Measurements from ENCODE around the gene LMBR1L. TPM values are rescaled to one million over a fixed set of nuclear protein-coding genes. Genes with fewer than 3 reads are reported as not detected.
A peak's percentile ranks its signal among the peaks of the same experiment; 100 is the strongest.

Gene LMBR1L
- total RNA-seq, 4 donors from 2014 or later: 17.6 to 77.5 (median 37.5) TPM

- peaks cover 0 to 58% (median 41%) of the 10 kb centered on the region in 3 donors for H3K4me1 ChIP-seq
- peak; percentile 27 for ATAC-seq
- peak within 1 kb of the TSS in 3 of 4 donors; percentile 14 to 67 (median 26) for H3K27ac ChIP-seq
- H3K36me3 ChIP-seq: peaks cover 0 to 37% of the 10 kb centered on the region in 2 donors
- TF ChIP-seq, protein P1, sequence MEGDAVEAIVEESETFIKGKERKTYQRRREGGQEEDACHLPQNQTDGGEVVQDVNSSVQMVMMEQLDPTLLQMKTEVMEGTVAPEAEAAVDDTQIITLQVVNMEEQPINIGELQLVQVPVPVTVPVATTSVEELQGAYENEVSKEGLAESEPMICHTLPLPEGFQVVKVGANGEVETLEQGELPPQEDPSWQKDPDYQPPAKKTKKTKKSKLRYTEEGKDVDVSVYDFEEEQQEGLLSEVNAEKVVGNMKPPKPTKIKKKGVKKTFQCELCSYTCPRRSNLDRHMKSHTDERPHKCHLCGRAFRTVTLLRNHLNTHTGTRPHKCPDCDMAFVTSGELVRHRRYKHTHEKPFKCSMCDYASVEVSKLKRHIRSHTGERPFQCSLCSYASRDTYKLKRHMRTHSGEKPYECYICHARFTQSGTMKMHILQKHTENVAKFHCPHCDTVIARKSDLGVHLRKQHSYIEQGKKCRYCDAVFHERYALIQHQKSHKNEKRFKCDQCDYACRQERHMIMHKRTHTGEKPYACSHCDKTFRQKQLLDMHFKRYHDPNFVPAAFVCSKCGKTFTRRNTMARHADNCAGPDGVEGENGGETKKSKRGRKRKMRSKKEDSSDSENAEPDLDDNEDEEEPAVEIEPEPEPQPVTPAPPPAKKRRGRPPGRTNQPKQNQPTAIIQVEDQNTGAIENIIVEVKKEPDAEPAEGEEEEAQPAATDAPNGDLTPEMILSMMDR (IDR thresholded peaks at IDR 0.05): no peak
- TF ChIP-seq POLR2AphosphoS5 (IDR thresholded peaks at IDR 0.05): peak; percentile 14
- H3K4me3 ChIP-seq: peak within 1 kb of the TSS in 1 of 2 donors; percentile 43
- WGBS, 2 donors (ENCODE audit: low coverage in 1 of 2): 0 to 4% methylated on average over 1 to 9 of the region's 49 CpGs
- H3K9me3 ChIP-seq: no peaks in the 10 kb centered on the region
- H3K27me3 ChIP-seq: peaks cover 57% of the 10 kb centered on the region
Measured at GRCh38 chr12:49094160-49094974, 16.3 kb downstream of the LMBR1L start, which contains the start of gene DHH. DHH (minus strand) TSS chr12:49094801; CDS start chr12:49094512, 289 bp downstream.

DNA sequence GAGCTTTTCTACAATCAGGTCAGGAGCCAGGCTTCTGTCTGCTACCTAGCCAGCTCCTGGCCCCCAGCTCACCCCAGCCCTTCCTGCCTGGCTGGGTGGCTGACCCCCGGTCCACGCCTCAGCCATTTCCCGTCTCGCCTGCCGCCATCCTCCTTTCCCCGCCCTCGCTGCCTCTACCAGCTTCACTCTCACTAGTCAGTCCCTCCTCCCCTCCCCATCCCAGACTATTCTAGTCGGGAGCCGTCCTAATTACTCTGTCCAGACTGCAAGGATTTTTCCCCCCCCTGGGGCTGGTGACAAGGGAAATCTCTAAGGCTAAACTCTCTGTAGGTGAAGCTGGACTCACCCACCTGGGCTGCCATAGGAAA lies 16.9 kb downstream of the LMBR1L start:
- no peak for ATAC-seq
- peak overlapping the region in 3 of 4 donors; percentile 14 to 67 (median 26) for H3K27ac ChIP-seq
- WGBS, 2 donors (ENCODE audit: low coverage in 1 of 2): 7 to 9% methylated on average over 3 to 9 of the region's 9 CpGs
- H3K36me3 ChIP-seq: peaks cover 0 to 31% of the 10 kb centered on the region in 2 donors
- H3K4me3 ChIP-seq: peak overlapping the region in 1 of 2 donors; percentile 43
- H3K9me3 ChIP-seq: no peaks in the 10 kb centered on the region
- TF ChIP-seq, protein P1 (IDR thresholded peaks at IDR 0.05): no peak
- TF ChIP-seq POLR2AphosphoS5 (IDR thresholded peaks at IDR 0.05): no peak
- no peak for TF ChIP-seq EP300 (IDR thresholded peaks at IDR 0.05)
- TF ChIP-seq POLR2A (IDR thresholded peaks at IDR 0.05): no peak
- H3K27me3 ChIP-seq: peaks cover 62% of the 10 kb centered on the region
- peaks cover 0 to 64% (median 41%) of the 10 kb centered on the region in 3 donors for H3K4me1 ChIP-seq

DNA sequence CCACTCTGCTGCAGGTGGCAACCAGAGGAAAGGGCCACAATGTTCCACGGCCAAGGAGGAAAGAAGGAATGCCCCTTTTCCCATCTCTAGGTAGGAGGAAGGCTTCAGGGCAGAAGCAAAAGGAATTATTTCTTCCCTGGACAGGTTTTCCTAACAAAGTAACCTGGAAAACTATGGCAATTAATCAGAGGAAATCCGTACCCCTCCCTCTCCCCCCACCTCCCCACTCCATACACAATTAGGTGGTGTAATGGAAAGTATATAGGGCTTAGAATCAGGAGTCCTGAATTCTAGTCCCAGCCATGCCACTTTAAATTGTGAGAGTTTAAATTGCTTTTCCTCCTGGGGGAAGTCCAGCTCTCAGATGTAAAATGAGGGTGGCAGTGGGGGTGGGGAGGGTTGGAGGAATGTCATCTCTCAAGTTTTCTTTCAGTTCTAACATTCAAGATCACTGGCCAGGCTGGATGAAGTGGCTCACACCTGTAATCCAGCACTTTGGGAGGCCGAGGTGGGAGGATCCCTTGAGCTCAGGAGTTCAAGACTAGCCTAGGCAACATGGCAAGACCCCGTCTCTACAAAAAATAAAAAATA lies 17.7 kb downstream of the LMBR1L start:
- TF ChIP-seq, protein P1 (IDR thresholded peaks at IDR 0.05): no peak
- no peak for TF ChIP-seq EP300 (IDR thresholded peaks at IDR 0.05)
- no peak for TF ChIP-seq POLR2AphosphoS5 (IDR thresholded peaks at IDR 0.05)
- TF ChIP-seq POLR2A (IDR thresholded peaks at IDR 0.05): no peak
- ATAC-seq: no peak
- Histone ChIP-seq H3K4me3 (peak overlapping the region in 1 of 2 donors; percentile 39), H3K9me3 (no peaks in the 10 kb centered on the region), H3K27ac (peak overlapping the region in 2 of 4 donors; percentile 48 to 67), H3K36me3 (peaks cover 0 to 23% of the 10 kb centered on the region in 2 donors), H3K4me1 (peaks cover 0 to 72% (median 48%) of the 10 kb centered on the region in 3 donors), H3K27me3 (peaks cover 67% of the 10 kb centered on the region)
- 54% methylated on average over 3 of the region's 4 CpGs; no CpG with 5 or more reads in 1 of the 2 donors for WGBS, 2 donors (ENCODE audit: low coverage in 1 of 2)

DNA sequence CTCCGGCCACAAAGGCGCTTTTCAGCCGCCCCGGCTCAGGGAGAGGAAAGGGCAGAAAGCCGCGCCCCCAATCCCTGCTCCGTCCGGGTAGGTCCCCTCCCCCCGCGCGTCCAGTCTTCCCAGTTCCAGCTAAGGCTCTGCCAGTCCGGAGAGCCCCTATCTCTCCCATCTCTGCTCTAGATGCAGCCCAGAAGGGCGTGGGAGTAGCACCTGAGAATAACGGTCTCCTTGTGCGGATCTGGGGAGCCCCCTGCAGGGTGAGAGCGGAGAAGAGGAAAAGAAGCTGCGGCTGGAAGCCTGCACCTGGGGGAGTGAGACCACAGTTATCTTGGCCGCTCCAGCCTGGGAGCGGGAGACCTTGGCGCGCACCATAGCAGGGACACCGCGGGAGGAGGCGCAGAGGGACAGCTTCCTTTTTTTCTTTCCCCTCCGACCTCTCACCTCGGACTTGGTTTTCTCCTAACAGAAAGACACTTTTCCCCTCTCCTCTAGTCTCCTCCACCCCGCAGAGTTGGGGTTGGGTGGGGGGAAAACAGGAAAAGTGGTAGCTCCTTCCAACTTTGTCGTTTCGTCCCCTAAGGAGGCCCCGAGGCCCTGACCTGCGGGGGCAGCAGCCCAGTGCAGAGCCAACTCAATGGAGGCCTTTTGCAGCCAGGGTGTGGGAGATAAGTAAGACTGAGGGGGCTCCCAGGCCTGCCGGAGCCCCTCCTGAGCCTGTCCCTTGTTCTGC lies 18.4 kb downstream of the LMBR1L start:
- H3K27me3 ChIP-seq: peaks cover 67% of the 10 kb centered on the region
- TF ChIP-seq, protein P1 (IDR thresholded peaks at IDR 0.05): peak in 2 of 4 experiments; percentile 21 to 31
- no peak for TF ChIP-seq POLR2AphosphoS5 (IDR thresholded peaks at IDR 0.05)
- ATAC-seq: peak; percentile 20
- H3K9me3 ChIP-seq: no peaks in the 10 kb centered on the region
- WGBS, 2 donors (ENCODE audit: low coverage in 1 of 2): 1% methylated on average over 13 of the region's 32 CpGs; no CpG with 5 or more reads in 1 of the 2 donors
- peaks cover 0 to 75% (median 48%) of the 10 kb centered on the region in 3 donors for H3K4me1 ChIP-seq
- H3K27ac ChIP-seq: peak overlapping the region in 3 of 4 donors; percentile 48 to 65 (median 49)
- peaks cover 0 to 16% of the 10 kb centered on the region in 2 donors for H3K36me3 ChIP-seq
- peak overlapping the region in 1 of 2 donors; percentile 39 for H3K4me3 ChIP-seq
